OCI-LY1 (cell line): ENCODE measurements around the gene RNF150.

Experiments
- H2AFZ ChIP-seq: fragments of 200-600 bp; sonication (generic), shearing (Covaris generic); 2 replicates; pipeline ENCODE4 v1.6.0; 2014; ENCODE audit warnings: antibody characterized with exemption, mild to moderate bottlenecking, low read length
- H3F3A ChIP-seq: fragments of 200-600 bp; sonication (generic), shearing (Covaris generic); 2 replicates; pipeline ENCODE4 v1.6.0; 2014; ENCODE audit warnings: mild to moderate bottlenecking, antibody characterized with exemption, low read length, moderate library complexity; ENCODE audit not compliant: insufficient read depth
- H3K27ac ChIP-seq: fragments of 200-600 bp; sonication (generic); 2 replicates; pipeline ENCODE4 v1.5.1; 2014; ENCODE audit warnings: low read length, mixed run types, mild to moderate bottlenecking, low read depth; ENCODE audit not compliant: poor library complexity, severe bottlenecking
- H3K27me3 ChIP-seq: fragments of 200-600 bp; sonication (generic); 2 replicates; pipeline ENCODE4 v1.6.0; 2014; ENCODE audit warnings: antibody characterized with exemption, mild to moderate bottlenecking, low read length, moderate library complexity; ENCODE audit not compliant: insufficient read depth
- H3K36me3 ChIP-seq: fragments of 200-600 bp; sonication (generic); 2 replicates; pipeline ENCODE4 v1.6.1; 2014; ENCODE audit warnings: mild to moderate bottlenecking, antibody characterized with exemption, low read length, moderate library complexity, mixed read lengths; ENCODE audit not compliant: insufficient read depth
- H3K4me1 ChIP-seq: fragments of 200-600 bp; sonication (generic); 2 replicates; pipeline ENCODE4 v1.5.1; 2014; ENCODE audit warnings: mild to moderate bottlenecking, low read length, moderate library complexity; ENCODE audit not compliant: insufficient read depth, severe bottlenecking
- H3K4me2 ChIP-seq: fragments of 200-600 bp; sonication (generic), shearing (Covaris generic); 2 replicates; pipeline ENCODE4 v1.6.1; 2014; ENCODE audit warnings: low read length
- H3K4me3 ChIP-seq: fragments of 200-600 bp; sonication (generic); 2 replicates; pipeline ENCODE4 v1.5.1; 2014; ENCODE audit warnings: low read length, low read depth, mild to moderate bottlenecking, mixed read lengths; ENCODE audit not compliant: poor library complexity, severe bottlenecking
- H3K79me2 ChIP-seq: fragments of 200-600 bp; shearing (Covaris generic); 2 replicates; pipeline ENCODE4 v1.6.1; 2016; ENCODE audit warnings: mixed run types, low read length, mixed read lengths; ENCODE audit not compliant: insufficient read depth
- H3K9ac ChIP-seq: fragments of 200-600 bp; sonication (generic), shearing (Covaris generic); 2 replicates; pipeline ENCODE4 v1.6.1; 2014; ENCODE audit warnings: mild to moderate bottlenecking, low read length, mixed read lengths
- H3K9me2 ChIP-seq: fragments of 200-600 bp; sonication (generic), shearing (Covaris generic); 2 replicates; pipeline ENCODE4 v1.6.1; 2014; ENCODE audit warnings: low read depth, mild to moderate bottlenecking, low read length, mixed read lengths
- H3K9me3 ChIP-seq: fragments of 200-600 bp; shearing (Covaris generic); 2 replicates; pipeline ENCODE4 v1.6.1; 2014; ENCODE audit warnings: low read length, mixed read lengths
- H4K20me1 ChIP-seq: fragments of 200-600 bp; sonication (generic), shearing (Covaris generic); 2 replicates; pipeline ENCODE4 v1.6.0; 2016; ENCODE audit warnings: mild to moderate bottlenecking, low read length; ENCODE audit not compliant: insufficient read depth
- CTCF ChIP-seq: fragments of 200-600 bp; sonication (generic), shearing (Covaris generic); IDR thresholded peaks from 2 replicates; pipeline ENCODE4 v1.5.1; 2017; ENCODE audit warnings: mild to moderate bottlenecking, antibody characterized with exemption, low read length, moderate library complexity, mixed read lengths
- EZH2 ChIP-seq: fragments of 200-600 bp; sonication (generic), shearing (Covaris generic); IDR thresholded peaks from 2 replicates; pipeline ENCODE4 v1.8.0; 2017; ENCODE audit warnings: borderline replicate concordance, mixed run types, mild to moderate bottlenecking, antibody characterized with exemption, low read length, moderate library complexity, mixed read lengths

The RNF150 gene

DNA sequence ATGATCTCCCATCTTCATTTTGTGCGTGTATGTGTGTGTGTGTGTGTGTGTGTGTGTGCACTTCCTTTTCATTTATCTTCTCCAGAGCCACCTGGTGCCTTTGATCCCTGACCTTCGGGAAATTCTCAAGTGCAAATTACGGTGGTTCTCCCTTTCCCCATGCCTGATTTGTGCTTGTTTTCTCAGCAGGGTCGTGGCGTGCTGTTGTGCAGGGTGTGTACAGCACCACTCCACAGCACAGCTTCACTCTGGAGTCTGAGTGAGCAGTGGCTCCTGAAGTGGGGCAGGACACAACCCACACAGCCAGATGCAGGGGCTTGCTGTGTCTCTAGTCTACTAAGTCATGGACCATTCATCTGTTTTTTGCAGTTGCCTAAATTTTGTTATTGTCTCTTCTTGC, 262.8 kb downstream of the RNF150 start:
- no peaks in the 10 kb centered on the region for H3K9me3 ChIP-seq
- no peak overlapping the region for H3K9ac ChIP-seq
- no peaks in the 10 kb centered on the region for H4K20me1 ChIP-seq
- H3K4me2 ChIP-seq: no peak overlapping the region
- no peaks in the 10 kb centered on the region for H3K79me2 ChIP-seq
- H3K36me3 ChIP-seq: no peaks in the 10 kb centered on the region
- H3K27me3 ChIP-seq: no peaks in the 10 kb centered on the region
- no peak overlapping the region for H3K27ac ChIP-seq
- H3K9me2 ChIP-seq: no peaks in the 10 kb centered on the region
- no peaks in the 10 kb centered on the region for H3K4me1 ChIP-seq
- H3F3A ChIP-seq: no peaks in the 10 kb centered on the region
- no peak for TF ChIP-seq CTCF
- TF ChIP-seq EZH2: no peak
- no peak overlapping the region for H3K4me3 ChIP-seq
- no peak overlapping the region for H2AFZ ChIP-seq

DNA sequence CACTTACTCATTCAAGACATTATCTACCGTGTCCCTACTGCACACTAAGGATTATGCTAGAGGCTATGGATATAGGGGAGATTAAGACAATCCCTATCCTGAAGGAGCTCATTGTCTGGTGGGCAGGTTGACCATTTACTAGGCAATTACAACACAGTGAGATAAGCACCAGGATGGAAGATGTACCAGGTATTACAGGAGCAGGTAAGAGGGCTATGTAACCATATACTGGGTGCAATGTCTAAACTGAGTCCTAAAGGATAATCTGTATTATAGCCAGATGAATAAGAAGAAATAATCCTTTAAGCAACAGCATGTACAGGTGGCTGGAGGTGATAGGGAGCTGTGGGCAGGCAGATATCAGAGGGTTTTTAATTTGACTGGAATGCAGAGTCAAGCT, 263.8 kb downstream of the RNF150 start:
- Histone ChIP-seq H4K20me1 (no peaks in the 10 kb centered on the region), H3K79me2 (no peaks in the 10 kb centered on the region), H3K4me2 (no peak overlapping the region), H3K4me1 (no peaks in the 10 kb centered on the region), H3K9me3 (no peaks in the 10 kb centered on the region), H3K36me3 (no peaks in the 10 kb centered on the region), H3K9me2 (no peaks in the 10 kb centered on the region), H3K27me3 (no peaks in the 10 kb centered on the region), H3F3A (no peaks in the 10 kb centered on the region), H3K27ac (no peak overlapping the region), H2AFZ (no peak overlapping the region), H3K4me3 (no peak overlapping the region), H3K9ac (no peak overlapping the region)
- TF ChIP-seq EZH2 (no peak), CTCF (no peak)

DNA sequence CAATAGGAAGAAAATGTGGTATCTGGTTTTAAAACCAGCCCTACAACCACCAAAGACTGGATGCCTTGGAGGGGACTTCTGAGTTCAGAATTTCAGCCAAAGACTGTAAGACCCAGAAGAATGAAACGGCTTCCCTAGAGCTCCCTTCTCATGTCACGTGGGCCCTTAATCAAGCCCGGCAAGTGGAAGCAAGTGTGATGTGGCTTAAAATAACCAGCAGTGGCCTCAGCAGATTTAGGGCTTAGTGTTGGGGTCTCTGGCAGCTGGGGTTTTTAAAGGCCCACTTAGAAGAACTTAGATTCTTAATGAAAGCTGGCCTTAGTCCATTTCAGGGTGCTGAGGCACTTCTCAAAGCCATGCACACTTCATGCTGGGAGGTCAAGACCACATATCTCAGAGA, 265.9 kb downstream of the RNF150 start:
- H2AFZ ChIP-seq: no peak overlapping the region
- H4K20me1 ChIP-seq: no peaks in the 10 kb centered on the region
- H3K79me2 ChIP-seq: no peaks in the 10 kb centered on the region
- H3F3A ChIP-seq: no peaks in the 10 kb centered on the region
- no peak for TF ChIP-seq CTCF
- no peak for TF ChIP-seq EZH2
- no peak overlapping the region for H3K4me2 ChIP-seq
- H3K4me1 ChIP-seq: no peaks in the 10 kb centered on the region
- H3K27ac ChIP-seq: no peak overlapping the region
- no peak overlapping the region for H3K4me3 ChIP-seq
- H3K9ac ChIP-seq: no peak overlapping the region
- no peaks in the 10 kb centered on the region for H3K9me3 ChIP-seq
- H3K27me3 ChIP-seq: no peaks in the 10 kb centered on the region
- H3K36me3 ChIP-seq: no peaks in the 10 kb centered on the region
- no peaks in the 10 kb centered on the region for H3K9me2 ChIP-seq
